ENCODE results near the gene AFF4. TPM values are rescaled to one million over a fixed set of nuclear protein-coding genes. Genes with fewer than 3 reads are reported as not detected.

Gene AFF4
- total RNA-seq, 2 experiments from 2014 or later: 20.9 to 29.3 TPM

DNA sequence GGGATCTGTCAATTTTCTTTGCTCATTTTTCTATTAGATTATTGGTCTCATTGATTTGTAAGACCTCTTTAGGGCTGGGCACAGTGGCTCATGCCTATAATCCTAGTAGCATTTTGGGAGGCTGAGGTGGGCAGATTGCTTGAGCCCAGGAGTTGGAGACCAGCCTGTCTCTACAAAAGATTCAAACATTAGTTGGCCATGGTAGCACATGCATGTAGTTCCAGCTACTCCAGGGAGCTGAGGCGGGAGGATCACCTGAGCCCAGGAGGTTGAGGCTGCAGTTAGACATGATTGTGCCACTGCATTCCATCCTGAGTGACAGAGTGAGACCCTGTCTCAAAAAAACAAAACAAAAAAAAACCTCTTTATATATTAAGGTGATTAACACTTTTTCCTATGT, 126.6 kb downstream of the AFF4 start:
- H3K36me3 Mint-ChIP-seq (ENCODE audit: low read depth): no peaks in the 10 kb centered on the region
- ATAC-seq (no peak), DNase-seq (no peak)
- no peaks in the 10 kb centered on the region for H3K4me1 Mint-ChIP-seq
- H3K27ac Mint-ChIP-seq: no peak overlapping the region
- no peaks in the 10 kb centered on the region for H3K9me3 Mint-ChIP-seq (ENCODE audit: low read depth)
- ChIA-PET CTCF (interaction anchor here (0.6 to 1.0 kb wide), 2 partner anchors 17 to 505 kb away, joined by 3 to 4 read pairs; no protein-coding TSS in a partner anchor), POLR2A (no interaction called here)
- intact Hi-C loops (cut with DNase I, micrococcal nuclease): no loop called here
- peaks cover 3% of the 10 kb centered on the region for H3K27me3 Mint-ChIP-seq
- no peak overlapping the region for H3K4me3 Mint-ChIP-seq

DNA sequence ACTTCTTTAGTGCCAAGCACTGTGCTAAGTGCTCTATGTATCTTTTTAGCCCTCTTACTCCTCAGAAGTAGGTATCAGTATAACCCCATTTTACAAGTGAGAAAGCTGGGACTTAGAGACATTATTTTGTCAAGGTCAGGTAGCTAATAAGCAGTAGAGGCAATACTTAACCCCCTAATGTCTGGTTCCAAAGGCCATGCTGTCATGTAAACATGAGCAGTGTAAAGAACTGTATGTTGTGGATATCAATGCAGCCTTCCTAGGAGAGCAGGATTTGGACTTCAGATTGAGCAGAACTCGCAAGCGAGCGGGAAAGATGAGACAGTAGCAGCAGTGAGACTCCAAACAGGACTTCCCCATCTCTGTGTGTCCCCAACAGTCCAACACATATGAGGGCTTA, 129.4 kb downstream of the AFF4 start:
- CTCF ChIA-PET: interaction anchor here (0.6 to 2.5 kb wide), 9 partner anchors 8 to 237 kb away, joined by 3 to 7 read pairs (median 3); no protein-coding TSS in a partner anchor
- Mint-ChIP-seq H3K9me3 (ENCODE audit: low read depth) (no peaks in the 10 kb centered on the region), H3K4me3 (no peak overlapping the region), H3K27me3 (peaks cover 14% of the 10 kb centered on the region), H3K27ac (no peak overlapping the region), H3K4me1 (peaks cover 2% of the 10 kb centered on the region), H3K36me3 (ENCODE audit: low read depth) (no peaks in the 10 kb centered on the region)
- intact Hi-C loops (cut with DNase I, micrococcal nuclease): no loop called here
- ATAC-seq: no peak
- DNase-seq: no peak
- POLR2A ChIA-PET: no interaction called here

DNA sequence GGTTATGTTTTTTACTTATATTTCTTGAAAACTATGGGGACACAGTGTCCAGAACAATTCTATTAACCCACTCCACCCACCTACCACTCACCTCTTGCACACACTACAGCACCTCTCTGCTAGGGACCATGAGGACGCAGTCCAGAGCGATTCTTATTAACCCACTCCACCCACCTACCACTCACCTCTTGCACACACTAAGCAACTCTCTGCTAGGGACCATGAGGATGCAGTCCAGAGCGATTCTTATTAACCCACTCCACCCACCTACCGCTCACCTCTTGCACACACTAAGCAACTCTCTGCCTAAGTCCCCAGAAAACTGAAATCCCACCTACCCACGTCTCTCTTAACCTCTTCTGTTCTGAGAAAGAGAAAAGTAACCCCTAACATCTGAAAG, 130.8 kb downstream of the AFF4 start:
- ATAC-seq (no peak), DNase-seq (no peak)
- POLR2A ChIA-PET: interaction anchor here (0.7 kb wide), 1 partner anchor 219 kb away, joined by 3 read pairs; the partner anchor contains the start of gene HSPA4
- Mint-ChIP-seq H3K4me1 (peaks cover 2% of the 10 kb centered on the region), H3K4me3 (no peak overlapping the region), H3K27ac (no peak overlapping the region), H3K27me3 (peaks cover 19% of the 10 kb centered on the region), H3K36me3 (ENCODE audit: low read depth) (no peaks in the 10 kb centered on the region), H3K9me3 (ENCODE audit: low read depth) (no peaks in the 10 kb centered on the region)
- intact Hi-C loops (cut with DNase I, micrococcal nuclease): no loop called here
- CTCF ChIA-PET: interaction anchor here (1.3 to 1.6 kb wide), 2 partner anchors 12 to 22 kb away, joined by 5 to 6 read pairs; no protein-coding TSS in a partner anchor

DNA sequence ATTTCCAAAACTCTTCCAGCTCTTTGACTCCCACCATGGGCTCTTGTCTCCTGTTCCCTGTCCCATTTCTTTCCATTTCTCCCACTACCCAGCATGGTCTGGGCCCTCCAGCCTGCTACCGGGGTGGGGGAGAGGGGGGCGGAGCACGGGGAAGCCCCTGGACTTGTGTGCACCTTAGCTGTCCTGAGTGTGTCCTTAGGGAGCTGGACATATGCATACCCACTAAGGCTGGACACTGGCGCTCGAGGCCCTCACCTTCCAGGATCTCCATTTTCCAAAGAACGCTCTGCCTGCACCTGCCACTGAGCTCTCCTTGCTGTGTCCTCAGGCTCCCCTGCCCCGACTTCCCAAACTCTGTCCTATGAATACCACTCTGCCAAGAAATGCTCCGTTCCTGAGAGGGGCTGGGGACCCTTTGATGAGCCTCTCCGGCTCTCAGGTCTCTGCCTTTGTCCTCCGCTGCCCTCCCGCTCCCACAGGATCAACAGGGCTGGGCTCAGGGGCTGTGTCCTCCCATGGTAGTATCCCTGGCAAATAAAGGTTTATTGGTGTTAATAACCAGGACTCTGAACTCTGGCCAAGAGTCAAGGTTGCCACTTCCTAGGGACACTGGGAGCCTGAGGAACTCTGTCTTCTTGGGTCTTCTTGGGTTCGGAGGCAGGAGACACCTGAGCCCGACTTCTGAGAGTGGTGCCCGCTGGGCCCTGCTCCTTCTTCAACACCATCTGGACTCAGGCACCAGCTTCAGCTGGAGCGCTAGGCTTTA, 132.2 kb downstream of the AFF4 start:
- ChIA-PET POLR2A (no interaction called here), CTCF (interaction anchor here (0.6 to 5.3 kb wide), 7 partner anchors 12 to 417 kb away, joined by 3 to 50 read pairs (median 3); no protein-coding TSS in a partner anchor)
- peak overlapping the region; percentile 61 for H3K4me3 Mint-ChIP-seq
- H3K4me1 Mint-ChIP-seq: peaks cover 2% of the 10 kb centered on the region
- peaks cover 32% of the 10 kb centered on the region for H3K27me3 Mint-ChIP-seq
- DNase-seq: no peak
- H3K27ac Mint-ChIP-seq: no peak overlapping the region
- no peaks in the 10 kb centered on the region for H3K9me3 Mint-ChIP-seq (ENCODE audit: low read depth)
- H3K36me3 Mint-ChIP-seq (ENCODE audit: low read depth): no peaks in the 10 kb centered on the region
- no peak for ATAC-seq
- intact Hi-C loops (cut with DNase I, micrococcal nuclease): no loop called here

DNA sequence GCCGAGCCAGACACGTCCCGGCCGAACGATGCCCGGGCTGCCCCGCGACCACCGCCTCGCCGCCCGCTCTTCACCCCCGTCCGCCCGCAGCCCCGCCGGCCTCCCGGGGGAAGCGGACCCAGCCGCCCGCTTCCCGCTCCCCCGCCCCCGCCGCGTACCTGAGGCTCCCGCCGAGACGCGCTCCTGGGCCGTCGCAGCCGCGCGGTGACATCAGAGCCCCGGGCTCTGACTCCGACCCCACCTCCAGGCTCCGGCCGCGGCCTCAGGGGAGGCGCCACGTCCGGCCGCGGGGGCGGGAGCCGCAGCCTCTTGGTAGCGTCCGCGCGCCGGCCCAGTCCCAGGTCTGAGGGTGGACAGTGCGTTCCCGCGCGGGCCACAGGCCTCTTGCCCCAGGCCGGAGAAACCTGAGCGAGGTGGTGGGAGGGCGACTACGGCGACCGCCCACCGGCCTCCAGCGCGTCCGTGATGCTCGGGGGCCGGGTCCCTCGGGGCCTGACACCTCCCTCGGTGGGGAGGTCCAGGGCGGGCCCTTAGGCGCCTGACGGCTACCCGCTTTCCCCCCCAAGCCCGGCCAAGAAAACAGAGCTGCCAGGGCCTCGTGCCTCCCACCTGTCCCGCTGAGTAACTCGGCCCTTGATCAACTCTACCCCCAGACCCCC, 132.9 kb downstream of the AFF4 start, which contains the start of gene SHROOM1:
TSS of gene SHROOM1 (minus strand) at position 212 of the 659 bp plus-strand sequence. CDS start 4,507 bp downstream, outside the sequence.
- CTCF ChIA-PET: interaction anchor here (0.5 to 5.3 kb wide), 12 partner anchors 11 to 916 kb away, joined by 3 to 50 read pairs (median 4); partner anchors contain the start of genes GDF9 and UQCRQ
- DNase-seq (peak; percentile 53), ATAC-seq (peak; percentile 35)
- Mint-ChIP-seq H3K27me3 (peaks cover 35% of the 10 kb centered on the region), H3K36me3 (ENCODE audit: low read depth) (no peaks in the 10 kb centered on the region), H3K9me3 (ENCODE audit: low read depth) (no peaks in the 10 kb centered on the region), H3K4me3 (peak within 1 kb of the TSS; percentile 70), H3K27ac (no peak within 1 kb of the TSS), H3K4me1 (peaks cover 2% of the 10 kb centered on the region)
- POLR2A ChIA-PET: interaction anchor here (0.5 kb wide), 1 partner anchor 238 kb away, joined by 10 read pairs; no protein-coding TSS in a partner anchor
- intact Hi-C loops (cut with DNase I, micrococcal nuclease): loop anchor here (1.0 kb wide), 2 partner anchors 36 to 53 kb away; partner anchors contain the start of genes GDF9 (in 2 of the 2) and UQCRQ (in 2 of the 2)

DNA sequence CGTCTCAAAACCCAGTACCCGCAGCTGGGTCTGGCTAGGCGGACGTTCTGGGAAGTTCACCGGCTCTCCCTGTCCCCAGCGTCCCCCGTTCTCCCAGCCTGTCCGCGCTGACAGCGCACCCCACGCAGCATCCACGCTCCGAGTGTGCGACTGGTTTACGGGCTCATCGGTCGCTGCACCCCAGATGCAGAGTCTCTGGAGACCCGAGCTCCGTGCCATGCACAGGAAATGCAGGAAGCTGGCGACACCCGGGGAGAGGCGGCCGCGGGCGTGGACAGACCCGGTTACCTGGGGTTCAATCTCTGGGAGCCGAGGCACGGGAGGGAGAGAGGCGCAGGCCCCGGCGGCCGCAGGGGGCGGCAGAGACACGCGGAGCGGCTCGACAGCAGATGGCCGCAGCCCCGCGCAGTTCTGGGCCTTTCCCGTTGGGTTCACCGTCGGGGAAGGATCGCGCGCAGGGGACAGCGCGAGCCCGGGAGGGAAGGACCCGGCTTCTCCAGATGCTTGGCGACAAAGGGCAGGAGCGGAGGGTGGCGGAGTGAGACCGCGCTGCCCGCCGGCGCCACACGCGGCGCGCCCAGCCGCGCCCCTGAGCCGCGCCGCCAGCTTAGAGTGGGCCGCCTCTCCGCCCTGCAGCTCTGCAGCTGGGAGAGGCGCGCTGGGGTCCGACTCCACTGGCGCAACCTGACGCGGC, 133.5 kb downstream of the AFF4 start:
- intact Hi-C loops (cut with DNase I, micrococcal nuclease): loop anchor here (1.0 kb wide), 2 partner anchors 36 to 53 kb away; partner anchors contain the start of genes GDF9 (in 2 of the 2) and UQCRQ (in 2 of the 2)
- Mint-ChIP-seq H3K4me3 (peak overlapping the region; percentile 70), H3K27ac (no peak overlapping the region), H3K27me3 (peaks cover 38% of the 10 kb centered on the region), H3K4me1 (peaks cover 2% of the 10 kb centered on the region), H3K36me3 (ENCODE audit: low read depth) (no peaks in the 10 kb centered on the region), H3K9me3 (ENCODE audit: low read depth) (no peaks in the 10 kb centered on the region)
- ATAC-seq (peak; percentile 87), DNase-seq (peak; percentile 86)
- ChIA-PET CTCF (interaction anchor here (0.5 to 5.3 kb wide), 14 partner anchors 10 to 917 kb away, joined by 3 to 50 read pairs (median 4); partner anchors contain the start of genes GDF9 and UQCRQ), POLR2A (interaction anchor here (0.5 kb wide), 1 partner anchor 239 kb away, joined by 10 read pairs; no protein-coding TSS in a partner anchor)

DNA sequence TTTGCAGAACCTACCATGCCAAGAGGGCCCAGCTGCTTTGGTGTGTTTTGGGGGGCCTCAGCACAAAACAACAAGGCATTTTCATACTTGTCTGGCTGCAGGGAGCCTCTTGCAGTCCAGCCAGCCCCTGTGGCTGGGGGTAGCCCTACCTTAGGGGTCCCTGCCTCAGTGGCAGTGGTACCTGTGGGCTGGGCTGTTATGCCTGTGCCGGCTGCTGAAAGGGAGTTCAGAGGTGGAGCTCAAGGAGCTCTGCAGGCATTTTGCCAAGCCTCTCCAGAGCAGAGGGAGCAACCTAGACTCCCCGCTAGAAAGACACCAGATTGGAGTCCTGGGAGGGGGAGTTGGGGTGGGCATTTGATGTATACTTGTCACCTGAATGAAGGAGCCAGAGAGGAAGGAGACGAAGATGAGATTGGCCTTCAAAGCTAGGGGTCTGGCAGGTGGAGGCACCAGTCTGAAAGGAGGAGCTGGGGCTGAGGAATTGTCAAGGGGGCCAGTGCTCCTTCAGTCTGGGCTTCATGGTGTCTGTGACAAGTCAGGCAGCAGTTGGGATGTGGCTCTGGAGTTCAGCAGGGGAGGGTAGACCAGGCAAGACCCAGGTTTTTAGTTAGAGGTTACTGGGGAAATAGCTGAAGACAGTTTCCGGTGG, 134.5 kb downstream of the AFF4 start:
- ChIA-PET CTCF (interaction anchor here (0.6 to 5.3 kb wide), 10 partner anchors 9 to 328 kb away, joined by 3 to 50 read pairs (median 3); partner anchors contain the start of genes GDF9 and UQCRQ), POLR2A (interaction anchor here (0.7 to 0.8 kb wide), 2 partner anchors 91 to 334 kb away, joined by 3 to 4 read pairs; no protein-coding TSS in a partner anchor)

DNA sequence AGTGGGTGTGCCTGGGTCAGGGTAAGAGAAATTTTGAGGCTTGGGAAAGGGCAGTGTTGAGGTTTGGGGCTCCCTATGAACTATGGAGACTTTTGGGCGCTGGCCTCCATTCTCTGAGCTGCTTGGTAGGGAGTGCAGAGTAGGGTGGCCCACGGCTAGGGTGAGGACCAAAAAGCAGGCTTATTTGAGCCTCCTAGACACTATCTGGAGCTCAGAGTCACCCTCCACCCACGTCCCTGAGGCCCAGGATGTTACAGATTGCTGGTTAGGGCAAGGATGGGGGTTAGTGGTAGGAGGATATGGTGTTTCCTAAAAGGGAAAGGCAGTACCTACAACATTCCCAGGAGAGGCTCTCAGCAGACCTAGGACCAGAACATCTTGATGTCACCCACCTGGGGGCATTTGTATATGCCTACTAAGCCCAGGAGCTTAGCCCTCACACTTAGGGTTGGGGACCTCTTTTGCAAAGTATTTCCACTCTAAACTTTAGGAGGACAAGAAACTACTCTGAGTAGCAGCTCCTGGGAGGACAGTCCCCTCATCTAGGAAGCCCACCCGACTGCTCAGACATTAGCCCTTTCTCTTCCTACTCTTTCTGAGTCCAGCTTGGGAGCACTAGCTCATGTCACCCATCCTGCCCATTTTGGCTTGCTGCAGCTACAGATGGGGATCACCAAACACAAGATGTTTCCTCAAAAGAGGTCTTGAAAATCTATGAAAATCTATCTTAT, 135.3 kb downstream of the AFF4 start:
- POLR2A ChIA-PET: interaction anchor here (0.7 kb wide), 1 partner anchor 90 kb away, joined by 3 read pairs; no protein-coding TSS in a partner anchor
- no peak for ATAC-seq
- Mint-ChIP-seq H3K27me3 (peaks cover 49% of the 10 kb centered on the region), H3K36me3 (ENCODE audit: low read depth) (no peaks in the 10 kb centered on the region), H3K4me1 (peaks cover 2% of the 10 kb centered on the region), H3K4me3 (no peak overlapping the region), H3K9me3 (ENCODE audit: low read depth) (no peaks in the 10 kb centered on the region), H3K27ac (no peak overlapping the region)
- DNase-seq: no peak
- CTCF ChIA-PET: interaction anchor here (0.6 to 5.3 kb wide), 10 partner anchors 9 to 419 kb away, joined by 3 to 50 read pairs (median 4); no protein-coding TSS in a partner anchor
- intact Hi-C loops (cut with DNase I, micrococcal nuclease): no loop called here

More for the DNA sequence above, 134.5 kb downstream of the AFF4 start:
- no peak overlapping the region for H3K27ac Mint-ChIP-seq
- ATAC-seq (no peak), DNase-seq (no peak)
- H3K9me3 Mint-ChIP-seq (ENCODE audit: low read depth): no peaks in the 10 kb centered on the region
- H3K4me3 Mint-ChIP-seq: peak overlapping the region; percentile 70
- H3K4me1 Mint-ChIP-seq: peaks cover 2% of the 10 kb centered on the region
- H3K36me3 Mint-ChIP-seq (ENCODE audit: low read depth): no peaks in the 10 kb centered on the region
- H3K27me3 Mint-ChIP-seq: peaks cover 45% of the 10 kb centered on the region
- intact Hi-C loops (cut with DNase I, micrococcal nuclease): no loop called here

DNA sequence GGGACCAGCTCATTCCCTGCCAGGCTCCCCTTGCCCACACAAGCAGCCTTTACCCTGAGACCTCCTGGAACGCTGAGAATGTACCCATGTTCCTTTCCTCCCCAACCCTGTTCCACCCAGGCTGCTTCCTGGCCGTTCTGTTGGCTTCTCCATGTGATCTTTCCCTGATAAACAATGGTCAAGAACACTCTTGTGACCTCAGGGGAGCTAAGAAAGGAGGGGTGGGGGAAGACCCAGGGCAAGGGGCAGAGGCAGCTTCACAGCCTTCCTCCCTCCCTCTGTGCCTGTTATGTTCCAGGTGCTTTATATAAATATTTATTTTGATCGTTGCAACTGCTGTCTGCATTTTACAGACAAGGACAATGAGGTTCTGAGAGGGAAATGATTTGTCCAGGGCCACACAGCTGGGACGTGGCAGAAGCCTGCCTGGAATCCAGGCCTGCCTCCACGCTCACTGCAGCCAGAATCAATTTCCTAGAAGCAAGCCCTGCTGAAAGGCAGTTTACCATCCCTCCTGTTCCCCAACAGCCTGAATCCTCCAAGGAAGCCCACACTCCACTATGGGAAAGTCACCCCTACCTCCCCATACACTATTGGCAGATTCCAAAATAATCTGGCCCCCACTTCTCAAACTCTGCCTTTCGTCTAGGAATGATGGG, 136.9 kb downstream of the AFF4 start:
- CTCF ChIA-PET: interaction anchor here (0.6 to 5.3 kb wide), 7 partner anchors 7 to 436 kb away, joined by 3 to 50 read pairs (median 3); partner anchors contain the start of gene SOWAHA
- DNase-seq (no peak), ATAC-seq (no peak)
- Mint-ChIP-seq H3K27me3 (peaks cover 49% of the 10 kb centered on the region), H3K27ac (no peak overlapping the region), H3K36me3 (ENCODE audit: low read depth) (no peaks in the 10 kb centered on the region), H3K9me3 (ENCODE audit: low read depth) (no peaks in the 10 kb centered on the region), H3K4me3 (no peak overlapping the region), H3K4me1 (peaks cover 3% of the 10 kb centered on the region)
- POLR2A ChIA-PET: interaction anchor here (0.5 to 0.7 kb wide), 2 partner anchors 25 to 225 kb away, joined by 3 read pairs; partner anchors contain the start of gene HSPA4
- intact Hi-C loops (cut with DNase I, micrococcal nuclease): no loop called here

All from activated CD4-positive, alpha-beta T cell treated with anti-CD3 and anti-CD28 coated beads for 36 hours (primary cell).